HEK293 (cell line): ENCODE data around the gene MAVS.
A peak's percentile ranks its signal among the peaks of the same experiment; 100 is the strongest.

Experiments
- CTCF ChIA-PET: fragments of 350-600 bp; formaldehyde crosslinking; extraction: SDS; loops from one replicate; lab custom pipeline; 2021; ENCODE audit warnings: antibody characterized with exemption; lab: Yijun Ruan, JAX
- POLR2A ChIA-PET: fragments of 300-600 bp; formaldehyde crosslinking; extraction: SDS; loops from one replicate; lab custom pipeline; 2020; ENCODE audit warnings: antibody characterized with exemption, inconsistent platforms; lab: Yijun Ruan, JAX
- H3K27ac ChIP-seq: fragments of 200-500 bp; sonication (Bioruptor generic); 2 replicates; pipeline ENCODE4 v1.5.1; 2014; ENCODE audit warnings: low read depth, low read length, control low read depth, inconsistent platforms; ENCODE audit errors: extremely low read depth
- H3K36me3 ChIP-seq, 2 experiments: fragments of 200-500 bp in 1 of 2; sonication (Bioruptor generic) in 1 of 2; 1 replicate in 1 of 2; 2 replicates in 1 of 2; pipeline ENCODE4 v1.5.1; 2014 to 2017; ENCODE audit warnings: inconsistent platforms in 2 of 2, low read length in 2 of 2; ENCODE audit not compliant: control insufficient read depth in 2 of 2, insufficient read depth in 1 of 2
- H3K4me1 ChIP-seq: fragments of 200-500 bp; sonication (Bioruptor generic); 2 replicates; pipeline ENCODE4 v1.5.1; 2014; ENCODE audit warnings: mild to moderate bottlenecking, low read length, inconsistent platforms; ENCODE audit not compliant: control insufficient read depth, insufficient read depth
- H3K4me3 ChIP-seq: 2 replicates; pipeline ENCODE4 v1.5.1; 2011; ENCODE audit warnings: low read depth, mild to moderate bottlenecking, control low read depth, low read length, moderate library complexity
- H3K9me3 ChIP-seq: fragments of 200-500 bp; sonication (Bioruptor generic); 2 replicates; pipeline ENCODE4 v1.5.1; 2014; ENCODE audit warnings: low read depth, low read length, inconsistent platforms; ENCODE audit not compliant: control insufficient read depth, insufficient read depth
- BCL11A ChIP-seq: fragments of 450-650 bp; formaldehyde crosslinking; IDR thresholded peaks from 2 replicates; pipeline ENCODE4 v1.5.1; 2016; ENCODE audit warnings: low read depth, missing biosample characterization, missing genetic modification characterization
- HOXD13 ChIP-seq: sonication (generic); formaldehyde crosslinking; IDR thresholded peaks from 2 replicates; pipeline ENCODE4 v1.8.0; 2022; ENCODE audit warnings: missing genetic modification reagents, borderline replicate concordance
- KLF8 ChIP-seq: fragments of 450-650 bp; formaldehyde crosslinking; IDR thresholded peaks from 2 replicates; pipeline ENCODE4 v1.5.1; 2016; ENCODE audit warnings: missing biosample characterization, missing genetic modification characterization
- PRDM1 ChIP-seq: fragments of 450-650 bp; formaldehyde crosslinking; IDR thresholded peaks from 2 replicates; pipeline ENCODE4; 2016; ENCODE audit warnings: missing biosample characterization, missing genetic modification characterization
- REPIN1 ChIP-seq: fragments of 450-650 bp; formaldehyde crosslinking; IDR thresholded peaks from 2 replicates; pipeline ENCODE4 v1.5.1; 2017; ENCODE audit warnings: missing biosample characterization, missing genetic modification characterization, low read depth
- TRIM28 ChIP-seq: IDR thresholded peaks from 2 replicates; pipeline ENCODE4 v1.6.1; 2011; ENCODE audit warnings: low read length, control low read depth, borderline replicate concordance
- ZBTB21 ChIP-seq: fragments of 450-650 bp; formaldehyde crosslinking; IDR thresholded peaks from 2 replicates; pipeline ENCODE4 v1.5.1; 2017; ENCODE audit warnings: missing biosample characterization, missing genetic modification characterization
- ZFHX2 ChIP-seq: fragments of 450-650 bp; formaldehyde crosslinking; conservative IDR thresholded peaks from 2 replicates; pipeline ENCODE4 v1.5.1; 2016; ENCODE audit warnings: missing biosample characterization, missing genetic modification characterization
- ZNF132 ChIP-seq: fragments of 450-650 bp; formaldehyde crosslinking; IDR thresholded peaks from 2 replicates; pipeline ENCODE4 v1.5.1; 2017; ENCODE audit warnings: missing biosample characterization, missing genetic modification characterization, borderline replicate concordance
- ZNF133 ChIP-seq: fragments of 450-650 bp; formaldehyde crosslinking; IDR thresholded peaks from 2 replicates; pipeline ENCODE4 v1.5.1; 2016; ENCODE audit warnings: missing biosample characterization, missing genetic modification characterization
- ZNF169 ChIP-seq: fragments of 450-650 bp; formaldehyde crosslinking; IDR thresholded peaks from 2 replicates; pipeline ENCODE4 v1.5.1; 2016; ENCODE audit warnings: missing biosample characterization, missing genetic modification characterization
- ZNF202 ChIP-seq: fragments of 450-650 bp; formaldehyde crosslinking; IDR thresholded peaks from 2 replicates; pipeline ENCODE4 v1.5.1; 2016; ENCODE audit warnings: missing biosample characterization, missing genetic modification characterization, borderline replicate concordance
- ZNF324 ChIP-seq: fragments of 450-650 bp; formaldehyde crosslinking; IDR thresholded peaks from 2 replicates; pipeline ENCODE4 v1.5.1; 2016; ENCODE audit warnings: missing biosample characterization, missing genetic modification characterization
- ZNF433 ChIP-seq: fragments of 450-650 bp; formaldehyde crosslinking; IDR thresholded peaks from 2 replicates; pipeline ENCODE4 v1.5.1; 2016; ENCODE audit warnings: missing biosample characterization, missing genetic modification characterization, low read depth
- ZNF555 ChIP-seq: fragments of 450-650 bp; formaldehyde crosslinking; conservative IDR thresholded peaks from 2 replicates; pipeline ENCODE4 v1.5.1; 2017; ENCODE audit warnings: missing biosample characterization, mild to moderate bottlenecking, missing genetic modification characterization, inconsistent platforms
- ZNF707 ChIP-seq: fragments of 450-650 bp; formaldehyde crosslinking; IDR thresholded peaks from 2 replicates; pipeline ENCODE4 v1.5.1; 2016; ENCODE audit warnings: missing biosample characterization, missing genetic modification characterization
- TF ChIP-seq, protein P1 (sequence below): fragments of 450-650 bp; formaldehyde crosslinking; IDR thresholded peaks from 2 replicates; pipeline ENCODE4 v1.5.1; 2017; ENCODE audit warnings: missing biosample characterization, missing genetic modification characterization
- TF ChIP-seq, protein P2 (sequence below): fragments of 450-650 bp; formaldehyde crosslinking; IDR thresholded peaks from 2 replicates; pipeline ENCODE4 v1.5.1; 2016; ENCODE audit warnings: missing biosample characterization, missing genetic modification characterization
- TF ChIP-seq, protein P3 (sequence below): fragments of 450-650 bp; formaldehyde crosslinking; IDR thresholded peaks from 2 replicates; pipeline ENCODE4 v1.5.1; 2016; ENCODE audit warnings: missing biosample characterization, missing genetic modification characterization
- TF ChIP-seq, protein P4 (sequence below): fragments of 450-650 bp; formaldehyde crosslinking; IDR thresholded peaks from 2 replicates; pipeline ENCODE4 v1.5.1; 2017; ENCODE audit warnings: missing biosample characterization, missing genetic modification characterization
- TF ChIP-seq, protein P5 (sequence below): fragments of 450-650 bp; IDR thresholded peaks from 2 replicates; pipeline ENCODE4 v1.5.1; 2018; ENCODE audit warnings: missing biosample characterization, mild to moderate bottlenecking, missing genetic modification characterization

Gene MAVS

DNA sequence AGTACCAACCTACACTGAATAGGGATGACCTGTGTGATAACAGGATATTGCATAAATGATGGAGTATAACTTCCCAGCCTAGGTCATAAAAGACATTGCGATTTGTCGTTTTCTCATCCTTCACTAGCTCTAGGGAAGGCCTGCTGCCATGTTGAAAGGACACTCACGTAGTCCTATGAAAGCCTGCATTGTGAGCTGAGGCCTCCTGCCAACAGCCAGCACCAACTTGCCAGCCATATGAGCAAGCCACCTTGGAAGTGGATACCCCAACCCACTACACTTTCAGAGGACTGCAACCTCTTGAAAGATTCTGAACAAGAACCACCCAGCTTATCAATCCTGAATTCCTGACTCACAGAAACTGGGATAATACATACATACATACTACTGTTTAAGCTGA lies 39.1 kb downstream of the MAVS start:
- H3K4me1 ChIP-seq = peaks cover 8% of the 10 kb centered on the region
- no peaks in the 10 kb centered on the region for H3K9me3 ChIP-seq
- H3K4me3 ChIP-seq = no peak overlapping the region
- TF ChIP-seq REPIN1 (tag by site-specific recombination) = no peak
- no peak for TF ChIP-seq ZNF555
- no peak for TF ChIP-seq ZNF707
- no peak for TF ChIP-seq ZNF202
- TF ChIP-seq KLF8 (tag by site-specific recombination) = no peak
- no peak for TF ChIP-seq ZBTB21 (tag by site-specific recombination)
- TF ChIP-seq, protein P1, sequence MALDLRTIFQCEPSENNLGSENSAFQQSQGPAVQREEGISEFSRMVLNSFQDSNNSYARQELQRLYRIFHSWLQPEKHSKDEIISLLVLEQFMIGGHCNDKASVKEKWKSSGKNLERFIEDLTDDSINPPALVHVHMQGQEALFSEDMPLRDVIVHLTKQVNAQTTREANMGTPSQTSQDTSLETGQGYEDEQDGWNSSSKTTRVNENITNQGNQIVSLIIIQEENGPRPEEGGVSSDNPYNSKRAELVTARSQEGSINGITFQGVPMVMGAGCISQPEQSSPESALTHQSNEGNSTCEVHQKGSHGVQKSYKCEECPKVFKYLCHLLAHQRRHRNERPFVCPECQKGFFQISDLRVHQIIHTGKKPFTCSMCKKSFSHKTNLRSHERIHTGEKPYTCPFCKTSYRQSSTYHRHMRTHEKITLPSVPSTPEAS (tag by site-specific recombination) = no peak
- TF ChIP-seq TRIM28 = no peak
- TF ChIP-seq, protein P2, sequence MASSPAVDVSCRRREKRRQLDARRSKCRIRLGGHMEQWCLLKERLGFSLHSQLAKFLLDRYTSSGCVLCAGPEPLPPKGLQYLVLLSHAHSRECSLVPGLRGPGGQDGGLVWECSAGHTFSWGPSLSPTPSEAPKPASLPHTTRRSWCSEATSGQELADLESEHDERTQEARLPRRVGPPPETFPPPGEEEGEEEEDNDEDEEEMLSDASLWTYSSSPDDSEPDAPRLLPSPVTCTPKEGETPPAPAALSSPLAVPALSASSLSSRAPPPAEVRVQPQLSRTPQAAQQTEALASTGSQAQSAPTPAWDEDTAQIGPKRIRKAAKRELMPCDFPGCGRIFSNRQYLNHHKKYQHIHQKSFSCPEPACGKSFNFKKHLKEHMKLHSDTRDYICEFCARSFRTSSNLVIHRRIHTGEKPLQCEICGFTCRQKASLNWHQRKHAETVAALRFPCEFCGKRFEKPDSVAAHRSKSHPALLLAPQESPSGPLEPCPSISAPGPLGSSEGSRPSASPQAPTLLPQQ (tag by site-specific recombination) = no peak
- no peak for TF ChIP-seq ZNF169 (tag by site-specific recombination)
- peaks cover 0 to 12% of the 10 kb centered on the region in 2 experiments; a peak in 2 of 3 replicates for H3K36me3 ChIP-seq
- H3K27ac ChIP-seq = no peak overlapping the region
- ChIA-PET POLR2A (interaction anchor here (0.6 to 1.6 kb wide), 3 partner anchors 8 to 54 kb away, joined by 3 to 6 read pairs (median 3); no protein-coding TSS in a partner anchor), CTCF (interaction anchor here (0.6 to 1.4 kb wide), 6 partner anchors 42 to 224 kb away, joined by 3 to 6 read pairs (median 3); no protein-coding TSS in a partner anchor)

DNA sequence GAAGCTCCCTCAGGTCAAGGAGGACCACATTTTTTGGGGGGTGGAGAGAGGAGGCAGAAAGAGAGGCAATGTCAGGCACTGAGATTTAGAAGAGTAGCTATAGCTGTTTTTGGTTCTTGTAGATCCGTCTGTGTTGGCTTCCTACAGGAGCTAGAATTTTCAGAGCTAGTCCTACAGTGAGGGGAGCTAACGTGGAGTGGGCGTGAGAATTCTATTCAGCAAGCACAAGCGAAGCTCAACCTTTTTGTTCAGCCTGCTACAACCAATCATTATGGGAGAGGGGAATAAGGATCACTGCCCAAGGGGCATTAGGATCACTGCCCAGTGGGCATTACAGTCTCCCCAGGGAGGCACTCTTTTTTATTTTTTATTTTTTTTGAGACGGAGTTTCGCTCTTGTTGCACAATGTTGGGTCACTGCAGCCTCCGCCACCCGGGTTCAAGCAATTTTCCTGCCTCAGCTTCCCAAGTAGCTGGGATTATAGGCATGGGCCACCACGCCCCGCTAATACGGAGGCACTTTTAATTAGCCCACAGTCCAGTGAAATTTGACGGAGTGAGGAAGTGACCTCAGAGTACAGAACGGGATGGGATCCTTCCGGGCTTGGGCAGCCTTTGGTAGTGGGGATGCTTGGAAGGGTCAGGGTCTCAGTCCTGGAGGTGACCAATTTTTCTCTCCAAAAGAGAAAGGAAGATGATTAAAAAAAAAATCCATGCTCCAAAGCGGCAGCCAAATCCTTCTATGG lies 41.4 kb downstream of the MAVS start:
- Histone ChIP-seq H3K9me3 (no peaks in the 10 kb centered on the region), H3K27ac (peak overlapping the region; percentile 97; the same call in 1 of the 2 replicates), H3K36me3 (peaks cover 15 to 31% of the 10 kb centered on the region in 2 experiments; a peak in 2 of 3 replicates), H3K4me3 (peak overlapping the region; percentile 74), H3K4me1 (peaks cover 24% of the 10 kb centered on the region)
- TF ChIP-seq ZNF324 (tag by site-specific recombination) (no peak), ZFHX2 (tag by site-specific recombination) (0 out of 2 replicates have a peak, but pooled peaks have one; percentile 11), ZBTB21 (tag by site-specific recombination) (0 out of 2 replicates have a peak, but pooled peaks have one; percentile 10)
- CTCF ChIA-PET = interaction anchor here (0.6 to 2.3 kb wide), 7 partner anchors 25 to 834 kb away, joined by 3 to 17 read pairs (median 5); no protein-coding TSS in a partner anchor
- POLR2A ChIA-PET = interaction anchor here (0.6 to 1.3 kb wide), 4 partner anchors 33 to 189 kb away, joined by 3 to 5 read pairs (median 4); partner anchors contain the start of gene ADISSP

DNA sequence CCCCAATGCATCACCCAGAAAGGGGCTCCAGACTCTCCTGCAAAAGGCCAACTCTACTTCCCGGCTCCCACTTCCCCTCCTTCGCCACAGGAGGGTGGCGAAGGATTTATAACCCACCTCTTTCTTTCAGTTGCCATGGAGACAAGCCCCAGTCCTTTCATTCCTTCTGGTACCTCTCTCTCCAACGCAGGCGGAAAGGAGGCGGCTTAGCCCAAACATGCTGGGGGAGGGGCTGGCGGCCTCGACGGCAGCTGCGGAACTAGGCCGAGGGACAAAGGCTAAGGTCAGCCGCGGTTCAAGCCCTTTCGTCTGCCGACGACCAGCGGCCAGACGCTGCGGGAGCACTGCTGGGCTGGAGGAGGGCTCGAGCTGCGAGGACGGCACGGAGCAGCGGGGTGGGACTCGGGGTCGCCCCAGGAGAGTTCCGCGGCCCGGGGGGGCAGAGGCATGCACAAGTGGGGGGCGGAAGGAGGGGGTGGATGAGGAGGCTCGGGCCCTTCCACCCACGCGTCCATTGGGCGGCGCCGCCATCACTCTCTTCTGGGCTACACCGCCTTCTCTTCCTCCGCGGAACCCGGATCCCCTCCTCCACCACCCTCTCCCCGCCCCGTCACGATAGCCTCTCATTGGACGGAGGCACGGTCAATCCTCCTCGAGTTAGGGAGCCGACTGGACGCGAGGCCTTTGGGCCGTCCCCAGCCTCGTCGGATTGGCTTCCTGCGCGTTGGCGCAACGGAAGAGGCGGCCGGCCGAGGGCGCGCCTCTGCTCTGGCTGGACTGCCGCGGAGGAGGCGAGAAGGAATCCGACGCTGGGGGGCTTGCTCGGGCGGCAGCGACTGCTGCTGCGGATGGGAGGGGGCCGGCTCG lies 42.2 kb downstream of the MAVS start, which contains the start of gene PANK2:
PANK2 (plus strand) TSS at position 766 of the 867 bp plus-strand sequence.
- H3K36me3 ChIP-seq = peaks cover 17 to 35% of the 10 kb centered on the region in 2 experiments; a peak in 2 of 3 replicates
- H3K27ac ChIP-seq = peak within 1 kb of the TSS; percentile 97
- CTCF ChIA-PET = interaction anchor here (0.6 to 2.3 kb wide), 4 partner anchors 26 to 196 kb away, joined by 3 to 17 read pairs (median 6); no protein-coding TSS in a partner anchor
- H3K4me3 ChIP-seq = peak within 1 kb of the TSS; percentile 74
- peaks cover 30% of the 10 kb centered on the region for H3K4me1 ChIP-seq
- no peaks in the 10 kb centered on the region for H3K9me3 ChIP-seq
- POLR2A ChIA-PET = interaction anchor here (0.6 to 1.3 kb wide), 3 partner anchors 34 to 188 kb away, joined by 3 to 5 read pairs (median 4); partner anchors contain the start of gene ADISSP
- no peak for TF ChIP-seq ZNF133 (tag by site-specific recombination)
- TF ChIP-seq, protein P3, sequence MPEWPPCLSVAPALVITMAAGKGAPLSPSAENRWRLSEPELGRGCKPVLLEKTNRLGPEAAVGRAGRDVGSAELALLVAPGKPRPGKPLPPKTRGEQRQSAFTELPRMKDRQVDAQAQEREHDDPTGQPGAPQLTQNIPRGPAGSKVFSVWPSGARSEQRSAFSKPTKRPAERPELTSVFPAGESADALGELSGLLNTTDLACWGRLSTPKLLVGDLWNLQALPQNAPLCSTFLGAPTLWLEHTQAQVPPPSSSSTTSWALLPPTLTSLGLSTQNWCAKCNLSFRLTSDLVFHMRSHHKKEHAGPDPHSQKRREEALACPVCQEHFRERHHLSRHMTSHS (tag by site-specific recombination) = no peak; the same call in 1 of the 2 replicates
- TF ChIP-seq, protein P4, sequence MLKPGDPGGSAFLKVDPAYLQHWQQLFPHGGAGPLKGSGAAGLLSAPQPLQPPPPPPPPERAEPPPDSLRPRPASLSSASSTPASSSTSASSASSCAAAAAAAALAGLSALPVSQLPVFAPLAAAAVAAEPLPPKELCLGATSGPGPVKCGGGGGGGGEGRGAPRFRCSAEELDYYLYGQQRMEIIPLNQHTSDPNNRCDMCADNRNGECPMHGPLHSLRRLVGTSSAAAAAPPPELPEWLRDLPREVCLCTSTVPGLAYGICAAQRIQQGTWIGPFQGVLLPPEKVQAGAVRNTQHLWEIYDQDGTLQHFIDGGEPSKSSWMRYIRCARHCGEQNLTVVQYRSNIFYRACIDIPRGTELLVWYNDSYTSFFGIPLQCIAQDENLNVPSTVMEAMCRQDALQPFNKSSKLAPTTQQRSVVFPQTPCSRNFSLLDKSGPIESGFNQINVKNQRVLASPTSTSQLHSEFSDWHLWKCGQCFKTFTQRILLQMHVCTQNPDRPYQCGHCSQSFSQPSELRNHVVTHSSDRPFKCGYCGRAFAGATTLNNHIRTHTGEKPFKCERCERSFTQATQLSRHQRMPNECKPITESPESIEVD = no peak
- 0 out of 2 replicates have a peak, but pooled peaks have one; percentile 43 for TF ChIP-seq BCL11A (tag by site-specific recombination)
- no peak for TF ChIP-seq HOXD13 (CRISPR knock-in tag)
- no peak for TF ChIP-seq ZNF132 (tag by site-specific recombination)
- TF ChIP-seq, protein P5, sequence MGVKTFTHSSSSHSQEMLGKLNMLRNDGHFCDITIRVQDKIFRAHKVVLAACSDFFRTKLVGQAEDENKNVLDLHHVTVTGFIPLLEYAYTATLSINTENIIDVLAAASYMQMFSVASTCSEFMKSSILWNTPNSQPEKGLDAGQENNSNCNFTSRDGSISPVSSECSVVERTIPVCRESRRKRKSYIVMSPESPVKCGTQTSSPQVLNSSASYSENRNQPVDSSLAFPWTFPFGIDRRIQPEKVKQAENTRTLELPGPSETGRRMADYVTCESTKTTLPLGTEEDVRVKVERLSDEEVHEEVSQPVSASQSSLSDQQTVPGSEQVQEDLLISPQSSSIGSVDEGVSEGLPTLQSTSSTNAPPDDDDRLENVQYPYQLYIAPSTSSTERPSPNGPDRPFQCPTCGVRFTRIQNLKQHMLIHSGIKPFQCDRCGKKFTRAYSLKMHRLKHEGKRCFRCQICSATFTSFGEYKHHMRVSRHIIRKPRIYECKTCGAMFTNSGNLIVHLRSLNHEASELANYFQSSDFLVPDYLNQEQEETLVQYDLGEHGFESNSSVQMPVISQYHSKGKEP = no peak
- no peak for TF ChIP-seq ZNF433 (tag by site-specific recombination)
- TF ChIP-seq PRDM1 (tag by site-specific recombination) = peak; percentile 67
